ENCODE data around the gene GBGT1.

GBGT1 gene

GRCh38 chr9:133141833-133142595, 21.7 kb downstream of the GBGT1 start:
- DNase-seq, result no peak

GRCh38 chr9:133140606-133141005, 23.1 kb downstream of the GBGT1 start:
- no peak for DNase-seq

- DNase-seq, result no peak
Measured at GRCh38 chr9:133140174-133140505, 23.6 kb downstream of the GBGT1 start.

GRCh38 chr9:133139246-133140173, 24.2 kb downstream of the GBGT1 start:
- DNase-seq, result no peak

- DNase-seq, result no peak
Measured at GRCh38 chr9:133137451-133138231, 26.1 kb downstream of the GBGT1 start.

GRCh38 chr9:133135146-133135745, 28.5 kb downstream of the GBGT1 start:
- peak; percentile 81 for DNase-seq

- DNase-seq, result no peak
Measured at GRCh38 chr9:133134388-133135145, 29.1 kb downstream of the GBGT1 start.

GRCh38 chr9:133133681-133134387, 29.9 kb downstream of the GBGT1 start:
- no peak for DNase-seq

- no peak for DNase-seq
Measured at GRCh38 chr9:133132174-133132573, 31.5 kb downstream of the GBGT1 start.

- DNase-seq, result no peak
Measured at GRCh38 chr9:133131506-133131905, 32.2 kb downstream of the GBGT1 start.

GRCh38 chr9:133130685-133131244, 32.9 kb downstream of the GBGT1 start:
- DNase-seq, result no peak

- no peak for DNase-seq
Measured at GRCh38 chr9:133129001-133129795, 34.5 kb downstream of the GBGT1 start.

- no peak for DNase-seq
Measured at GRCh38 chr9:133128152-133128551, 35.6 kb downstream of the GBGT1 start.

GRCh38 chr9:133127340-133127981, 36.3 kb downstream of the GBGT1 start:
- DNase-seq, result no peak

GRCh38 chr9:133126697-133127339, 36.9 kb downstream of the GBGT1 start:
- DNase-seq, result no peak

GRCh38 chr9:133125941-133126696, 37.6 kb downstream of the GBGT1 start:
- no peak for DNase-seq

GRCh38 chr9:133124907-133125275, 38.8 kb downstream of the GBGT1 start:
- no peak for DNase-seq

- DNase-seq, result no peak
Measured at GRCh38 chr9:133124123-133124906, 39.4 kb downstream of the GBGT1 start.
